Activated CD4-positive, alpha-beta T cell treated with anti-CD3 and anti-CD28 coated beads, Interleukin-2, amount 50 U/mL, for 24 hours (primary cell): Measurements from ENCODE around the gene CBX4.

ENCODE experiments used
- DNase-seq, 2 donors: peaks; one replicate each; pipeline ENCODE4 v3.0.0-alpha.2; 2020; ENCODE audit warnings: low read depth in 1 of 2, low spot score in 1 of 2

The CBX4 gene

DNA sequence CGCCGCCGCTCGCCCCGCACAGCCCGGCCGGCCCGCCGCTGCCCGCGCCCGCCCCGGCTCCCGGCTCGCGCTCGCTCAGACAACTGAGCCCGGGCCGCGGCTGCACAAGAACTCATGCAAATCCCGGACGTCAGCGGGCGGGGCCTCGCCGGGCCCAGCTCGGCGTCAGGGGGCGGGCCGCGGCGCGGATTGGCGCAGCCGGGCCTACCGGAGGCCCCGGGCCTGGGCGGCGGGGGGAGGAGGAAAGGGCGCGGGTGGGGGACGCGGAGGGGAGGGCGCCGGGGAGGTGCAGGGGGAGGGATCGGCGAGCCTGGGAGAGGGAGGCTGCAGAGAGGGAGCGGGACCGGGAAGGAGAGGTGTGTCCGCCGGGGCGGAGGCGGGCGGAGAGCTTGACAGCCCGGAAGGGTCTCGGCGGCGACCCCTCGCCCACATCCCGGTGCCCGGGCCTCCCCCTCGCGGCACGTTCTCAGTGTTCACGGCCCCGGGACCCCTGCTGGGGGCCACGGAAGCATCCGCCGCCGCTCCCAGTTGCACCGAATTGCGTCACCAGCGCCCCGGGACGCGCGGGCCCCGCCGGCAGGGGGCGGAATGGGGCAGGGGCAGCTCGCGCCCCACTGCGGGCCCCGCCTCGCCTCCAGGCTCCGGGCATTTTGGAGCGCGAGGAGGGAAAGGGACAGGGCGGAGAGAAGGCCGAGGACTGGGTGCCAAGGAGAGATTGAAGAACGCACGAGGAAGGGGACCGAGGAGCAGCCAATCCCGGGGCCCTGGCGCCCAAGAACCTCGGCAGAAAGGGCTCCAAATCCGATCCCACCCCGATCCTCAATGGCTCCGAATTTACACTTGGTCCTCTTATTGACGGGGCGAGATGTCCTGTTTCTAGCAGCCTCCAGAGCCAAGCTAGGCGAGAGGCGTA, at the start of gene CBX4:
TSS of gene CBX4 (minus strand) at position 85 of the 913 bp plus-strand sequence. CDS start 189 bp downstream, outside the sequence.
- DNase-seq, result peak; percentile 65 to 85

DNA sequence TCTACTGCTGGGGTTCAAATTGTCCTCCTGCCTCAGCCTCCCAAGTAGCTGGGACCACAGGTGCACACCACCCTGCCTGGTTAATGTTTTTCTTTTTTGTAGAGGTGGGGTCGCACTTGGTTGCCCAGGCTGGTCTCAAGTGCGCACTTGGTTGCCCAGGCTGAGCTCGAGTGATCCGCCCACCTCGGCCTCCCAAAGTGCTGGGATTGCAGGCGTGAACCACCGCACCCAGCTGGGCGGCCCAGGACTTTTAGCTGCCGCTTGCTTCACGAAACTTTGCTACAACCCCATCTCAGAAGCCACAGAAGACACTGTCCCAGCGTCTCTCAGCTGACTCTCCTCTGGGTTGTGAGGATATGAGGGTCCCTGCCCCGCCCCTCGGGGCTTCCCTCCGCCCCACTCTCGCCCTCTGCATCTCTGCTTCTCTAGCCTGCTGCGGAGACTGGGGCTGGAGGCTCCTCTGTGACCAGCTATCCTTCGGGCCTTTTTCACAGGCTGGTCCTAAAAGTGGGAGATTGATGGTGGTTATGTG, 48.8 kb upstream of the CBX4 start:
- no peak for DNase-seq

DNA sequence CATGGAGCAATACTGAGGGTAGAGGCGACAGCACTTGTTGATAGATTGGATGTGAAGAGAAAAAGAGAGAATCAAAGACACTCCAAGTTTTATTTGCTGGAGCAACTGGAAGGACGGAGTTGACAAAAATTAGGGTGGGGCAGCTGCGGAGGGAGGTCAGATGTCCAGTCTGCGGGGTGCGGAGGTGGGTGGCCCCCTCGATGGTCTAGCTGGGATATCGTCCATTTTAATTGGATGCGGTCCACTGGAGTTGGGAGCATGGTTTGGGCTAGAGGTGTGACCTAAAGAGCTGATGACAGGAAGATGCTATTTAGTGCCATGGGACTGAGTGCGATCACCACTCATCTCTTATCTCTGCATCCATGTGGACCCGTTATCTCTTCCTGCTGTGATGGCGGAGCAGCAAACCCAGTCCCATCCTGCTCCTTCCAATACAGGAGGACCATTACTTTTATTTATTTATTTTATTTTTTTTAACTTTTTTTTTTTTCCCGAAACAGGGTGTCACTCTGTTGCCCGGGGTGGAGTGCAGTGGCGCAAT, 48.3 kb upstream of the CBX4 start:
- no peak for DNase-seq

DNA sequence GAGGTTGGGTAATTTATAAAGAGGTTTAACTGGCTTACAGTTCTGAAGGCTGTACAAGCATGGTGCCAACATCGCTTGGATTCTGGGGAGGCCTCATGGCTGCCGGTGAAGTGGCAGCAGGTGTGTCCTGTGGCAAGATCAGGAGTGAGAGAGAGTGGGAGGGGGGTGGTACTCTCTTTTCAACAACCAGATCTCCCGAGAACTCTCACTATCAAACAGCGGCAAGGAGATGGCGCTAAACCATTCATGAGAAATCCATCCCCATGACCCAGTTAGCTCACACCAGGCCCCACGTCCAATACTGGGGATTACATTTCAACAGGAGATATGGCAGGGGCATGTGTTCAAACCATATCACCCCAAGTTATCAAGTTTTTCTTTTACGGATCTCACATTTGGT, 44.0 kb upstream of the CBX4 start:
- DNase-seq, result no peak

DNA sequence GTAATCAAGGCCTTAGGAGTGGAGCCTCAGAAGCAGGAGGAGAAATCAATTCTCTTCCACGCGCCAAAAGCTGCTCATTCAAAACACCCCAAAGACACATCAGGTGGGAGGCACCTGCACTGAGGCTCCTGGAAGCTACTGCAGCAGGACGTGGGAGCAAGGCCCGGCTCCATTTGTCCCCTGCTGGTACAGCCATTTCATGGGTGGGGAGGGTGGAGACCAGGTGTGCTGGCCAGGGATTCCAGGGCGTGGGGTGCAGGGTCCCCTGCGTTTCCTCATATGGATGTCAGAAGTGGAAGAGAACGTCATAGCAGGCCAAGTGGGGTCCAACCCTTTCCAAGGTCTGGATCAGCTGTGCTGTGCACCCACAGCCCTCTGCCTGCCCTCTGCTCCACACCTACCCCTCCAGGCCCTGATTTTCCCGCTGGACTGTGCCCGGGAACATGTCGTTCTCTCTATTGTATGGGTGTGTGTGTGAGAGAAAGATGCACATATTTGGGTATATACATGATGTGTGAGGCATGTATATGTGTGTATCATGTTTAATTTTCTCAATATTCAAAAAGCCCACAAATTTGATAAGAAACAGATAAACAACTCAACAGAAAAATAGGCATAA, 39.2 kb upstream of the CBX4 start:
- DNase-seq, result no peak

DNA sequence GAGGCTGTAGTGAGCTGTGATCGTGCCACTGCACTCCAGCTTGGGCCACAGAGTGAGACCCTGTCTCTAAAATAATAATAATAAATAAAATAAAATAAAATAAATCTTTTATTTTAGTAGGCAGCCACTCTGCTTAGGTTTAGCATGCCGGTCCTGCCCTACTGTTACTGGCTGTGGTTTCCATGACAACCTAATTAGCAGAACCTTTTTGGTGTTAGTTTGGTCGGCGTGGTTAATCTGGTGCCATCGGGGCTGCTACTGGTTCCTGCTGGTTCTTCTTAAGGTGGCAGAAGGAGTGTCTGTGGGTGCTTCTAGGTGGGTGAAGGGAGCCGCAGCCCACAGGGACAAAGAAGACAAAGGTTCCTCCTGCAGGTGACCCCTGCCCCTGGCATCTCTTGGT, 37.8 kb upstream of the CBX4 start:
- DNase-seq, result no peak

DNA sequence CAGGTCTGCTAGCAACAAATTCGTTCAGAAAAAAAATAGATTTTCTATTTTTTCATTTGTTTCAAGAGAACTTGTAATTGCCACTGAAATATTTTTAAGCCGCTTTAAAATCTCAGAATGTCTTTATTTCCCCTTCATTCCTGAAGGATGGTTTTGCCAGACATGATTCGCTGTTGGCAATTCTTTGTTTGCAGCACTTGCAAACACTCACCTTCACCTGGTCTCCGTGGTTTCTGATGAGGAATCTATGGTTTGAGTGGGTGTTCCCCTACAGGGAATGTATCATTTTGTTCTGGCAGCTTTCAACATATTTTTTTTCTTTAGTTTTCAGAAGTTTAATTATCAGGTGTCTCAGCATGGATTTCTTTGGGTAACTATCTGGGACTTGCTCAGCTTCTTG, 36.3 kb upstream of the CBX4 start:
- no peak for DNase-seq

DNA sequence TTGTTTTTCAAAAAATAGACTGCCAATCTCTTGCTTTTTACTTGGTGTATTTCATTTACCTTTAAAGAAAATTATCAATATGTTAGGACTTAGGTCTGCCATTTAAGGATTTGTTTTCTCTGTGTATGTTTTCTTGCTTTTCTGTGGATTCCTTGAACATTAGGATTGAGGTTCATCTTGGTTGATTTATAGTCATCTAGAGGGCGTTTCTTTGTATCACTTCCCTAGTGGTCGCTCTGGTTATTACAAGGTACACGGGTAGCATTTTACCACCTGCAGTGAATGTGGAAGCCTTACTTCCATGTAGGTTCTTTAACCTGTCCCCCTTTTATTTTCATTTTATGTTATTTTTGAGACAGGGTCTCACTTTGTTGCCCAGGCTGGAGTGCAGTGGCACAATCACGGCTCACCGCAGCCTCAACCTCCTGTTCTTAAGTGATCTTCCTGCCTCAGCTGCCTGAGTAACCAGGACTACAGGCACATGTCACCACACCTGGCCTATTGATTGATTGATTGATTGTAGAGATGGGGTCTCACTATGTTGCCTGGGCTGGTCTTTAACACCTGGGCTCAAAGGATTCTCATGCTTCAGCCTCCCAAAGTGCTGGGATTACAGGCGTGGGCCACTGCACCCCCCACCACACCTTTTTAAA, 35.2 kb upstream of the CBX4 start:
- peak in 1 of 2 donors; percentile 36 for DNase-seq

DNA sequence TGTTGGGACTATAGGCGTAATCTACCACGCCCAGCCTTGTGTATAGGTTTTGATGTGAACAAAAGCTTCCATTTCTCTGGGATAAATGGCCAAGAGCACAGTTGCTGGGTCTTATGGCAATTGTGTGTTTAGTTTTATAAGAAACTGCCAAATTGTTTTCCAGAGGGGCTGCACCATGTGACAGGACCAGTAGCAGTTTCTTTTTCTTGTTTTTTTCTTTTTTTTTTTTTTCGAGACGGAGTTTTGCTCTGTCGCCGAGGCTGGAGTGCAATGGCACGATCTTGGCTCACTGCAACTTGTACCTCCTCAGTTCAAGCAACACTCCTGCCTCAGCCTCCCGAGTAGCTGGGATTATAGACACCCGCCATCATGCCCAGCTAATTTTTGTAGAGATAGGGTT, 34.3 kb upstream of the CBX4 start:
- no peak for DNase-seq

DNA sequence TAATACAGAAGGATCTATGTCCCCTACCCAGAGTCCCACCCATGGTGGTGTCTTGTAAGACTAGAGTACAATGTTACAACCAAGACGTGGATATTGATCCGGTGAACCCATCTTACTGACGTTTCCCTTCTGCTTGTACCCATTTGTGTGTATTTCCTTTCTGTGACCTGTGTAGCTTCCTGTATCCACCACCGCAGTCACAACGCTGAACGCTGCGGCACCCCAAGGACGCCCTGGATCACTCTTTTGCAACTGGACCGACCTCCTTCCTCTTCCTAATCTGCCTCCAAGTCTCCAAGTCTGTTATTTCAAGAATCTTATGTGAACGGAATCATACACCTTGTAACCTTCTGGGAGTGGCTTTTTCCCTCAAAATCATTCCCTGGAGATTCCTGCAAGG, 33.5 kb upstream of the CBX4 start:
- no peak for DNase-seq

DNA sequence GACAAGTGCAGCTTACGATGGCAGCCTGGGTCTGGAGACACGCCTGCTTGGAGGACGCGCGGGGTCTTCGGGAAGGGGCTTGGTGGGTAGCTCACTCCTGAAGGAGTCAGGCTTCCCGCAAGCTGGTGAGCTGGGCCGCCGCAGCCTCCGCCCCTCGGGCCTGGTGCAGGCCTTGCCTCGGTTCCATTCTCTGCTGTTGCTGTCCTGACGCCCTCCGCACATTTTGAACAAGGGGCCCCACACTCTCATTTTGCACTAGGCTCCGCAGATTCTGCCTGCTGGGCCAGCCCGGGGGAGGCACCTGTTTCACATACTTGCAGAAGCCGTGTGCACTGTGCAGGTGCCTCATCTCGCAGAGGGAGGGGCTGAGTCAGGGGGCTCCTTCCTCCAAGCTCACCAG, 31.9 kb upstream of the CBX4 start:
- DNase-seq, result no peak

DNA sequence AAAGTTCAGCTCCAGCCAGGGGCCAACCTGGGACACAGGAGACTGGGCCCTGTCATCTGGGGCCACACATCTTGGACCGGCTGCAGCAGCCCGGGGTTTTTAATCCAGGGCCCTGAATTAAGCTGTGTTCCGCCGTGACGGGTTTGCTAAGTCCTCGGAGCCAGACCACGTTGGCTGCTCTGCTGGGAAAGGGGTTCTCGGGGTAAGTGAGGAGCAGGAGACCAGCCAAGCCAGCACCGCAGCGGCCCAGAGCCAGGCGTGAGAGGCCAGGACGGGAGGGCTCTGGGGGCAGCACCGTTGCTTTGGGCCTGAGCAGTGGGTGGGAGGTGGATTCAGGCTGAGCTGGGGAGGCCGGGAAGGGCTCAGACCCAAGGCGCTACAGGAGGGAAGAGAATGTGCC, 31.3 kb upstream of the CBX4 start:
- no peak for DNase-seq

DNA sequence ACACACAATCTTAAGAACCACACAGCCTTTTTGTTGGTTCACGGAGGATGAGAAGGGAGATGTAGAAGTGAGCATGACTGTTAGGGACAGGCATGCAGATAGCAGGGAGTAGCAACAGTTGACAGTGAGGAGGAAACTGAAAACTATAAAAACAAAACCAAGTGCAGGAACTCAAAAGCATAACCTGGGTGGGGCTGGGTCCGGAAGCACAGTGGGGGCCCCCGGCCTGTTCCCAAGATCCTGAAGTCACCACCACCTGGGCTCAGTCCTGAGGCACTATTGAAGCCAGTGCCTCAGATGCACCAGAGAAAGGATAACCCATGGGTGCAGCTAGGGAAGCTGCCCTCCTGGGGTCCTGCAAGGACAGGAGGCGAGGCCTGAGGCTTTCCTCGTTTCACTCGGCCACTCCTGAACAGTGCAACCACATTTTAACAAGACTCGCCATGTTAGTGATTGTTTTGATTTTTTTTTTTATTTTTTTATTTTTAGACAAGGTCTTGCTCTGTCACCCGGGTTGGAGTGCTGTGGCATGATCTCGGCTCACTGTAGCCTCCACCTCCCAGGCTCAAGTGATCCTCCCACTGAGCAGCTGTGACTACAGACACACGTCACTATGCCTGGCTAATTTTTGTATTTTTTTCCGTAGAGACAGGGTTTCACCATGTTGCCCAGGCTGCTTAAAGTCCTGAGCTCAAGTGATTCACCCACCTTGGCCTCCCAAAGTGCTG, 27.7 kb upstream of the CBX4 start:
- no peak for DNase-seq

DNA sequence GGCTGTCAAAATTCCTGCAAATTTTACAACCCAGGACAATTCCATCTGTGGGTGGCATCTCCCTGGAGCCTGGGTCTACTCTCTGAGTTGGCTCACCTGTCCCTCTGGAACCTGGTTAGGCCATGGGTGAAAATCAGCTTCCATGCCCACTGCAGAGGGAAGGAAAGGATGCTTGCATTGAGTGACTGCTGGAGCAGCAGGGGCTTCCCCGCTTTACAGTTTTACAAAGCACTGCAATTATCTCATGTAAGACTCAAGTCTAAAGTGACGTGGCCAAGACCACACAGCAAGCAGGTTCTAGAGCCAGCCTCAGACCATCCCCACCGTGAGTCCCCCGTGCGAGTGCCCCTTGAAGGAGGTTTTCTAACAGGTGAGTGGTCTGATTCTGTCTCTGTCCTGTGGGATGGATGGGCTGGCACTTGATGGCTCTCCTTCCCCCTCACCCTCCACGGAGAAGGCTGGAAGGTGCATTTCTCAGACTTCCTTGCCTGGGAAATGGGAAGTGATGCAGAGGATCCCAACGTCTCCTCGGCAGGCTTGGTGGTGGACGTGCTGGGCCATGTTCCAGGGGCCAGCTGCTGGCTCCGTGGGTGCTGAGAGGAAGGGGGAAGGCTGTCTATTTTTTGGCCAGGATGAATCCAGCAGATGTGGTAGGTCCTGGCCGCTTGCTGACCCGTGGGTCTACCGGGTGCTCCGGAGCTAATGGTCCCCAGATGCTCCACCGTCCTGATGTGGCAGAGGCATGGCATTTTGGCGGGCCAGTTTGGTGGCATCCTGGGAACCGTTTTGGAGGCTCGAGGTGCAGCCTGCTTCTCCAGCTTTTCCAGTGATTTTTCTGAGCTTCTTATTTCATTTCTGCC, 26.3 kb upstream of the CBX4 start:
- DNase-seq, result no peak

DNA sequence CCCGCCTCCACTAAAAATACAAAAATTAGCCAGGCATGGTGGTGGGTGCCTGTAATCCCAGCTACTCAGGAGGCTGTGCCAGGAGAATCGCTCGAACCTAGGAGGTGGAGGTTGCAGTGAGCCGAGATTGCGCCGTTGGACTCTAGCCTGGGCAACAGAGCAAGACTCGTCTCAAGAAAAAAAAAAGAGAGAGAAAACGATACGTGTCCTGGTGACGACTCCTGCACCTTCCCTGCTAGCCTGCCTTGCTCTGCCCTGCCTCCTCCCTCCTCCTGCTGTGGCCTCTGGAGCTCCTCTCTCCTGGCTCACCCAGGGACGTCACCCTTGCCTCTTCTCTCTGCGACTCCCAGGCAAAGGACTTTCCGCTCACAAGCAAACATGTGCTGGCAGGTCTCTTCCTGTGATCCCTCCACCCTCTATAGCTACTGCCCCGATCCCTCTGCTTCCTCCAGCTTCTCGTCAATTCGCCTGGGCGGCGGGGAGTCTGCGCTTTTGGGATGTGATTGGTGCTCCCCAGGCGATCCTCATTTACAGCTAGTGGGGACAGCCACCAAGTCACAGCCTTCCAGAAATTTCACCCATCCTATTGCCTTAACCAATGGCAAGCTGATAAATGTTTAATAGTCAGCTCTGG, 25.5 kb upstream of the CBX4 start:
- no peak for DNase-seq

DNA sequence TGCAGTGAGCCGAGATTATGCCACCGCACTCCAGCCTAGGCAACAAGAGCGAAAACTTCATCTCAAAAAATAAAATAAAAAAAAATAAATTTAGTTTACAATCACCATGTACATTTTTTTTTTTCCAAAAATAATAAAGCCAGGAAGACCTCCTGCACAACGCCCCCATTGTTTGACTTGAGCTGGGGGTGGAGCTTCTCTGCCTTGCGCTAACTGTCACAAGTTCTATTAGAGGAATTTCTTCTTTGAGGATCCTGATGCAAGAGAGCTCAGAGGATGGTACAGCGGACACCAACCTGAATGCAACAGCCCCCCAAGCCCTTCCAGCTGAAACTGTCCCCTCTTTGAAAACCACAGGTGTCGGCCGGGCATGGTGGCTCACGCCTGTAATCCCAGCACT, 24.9 kb upstream of the CBX4 start:
- no peak for DNase-seq

DNA sequence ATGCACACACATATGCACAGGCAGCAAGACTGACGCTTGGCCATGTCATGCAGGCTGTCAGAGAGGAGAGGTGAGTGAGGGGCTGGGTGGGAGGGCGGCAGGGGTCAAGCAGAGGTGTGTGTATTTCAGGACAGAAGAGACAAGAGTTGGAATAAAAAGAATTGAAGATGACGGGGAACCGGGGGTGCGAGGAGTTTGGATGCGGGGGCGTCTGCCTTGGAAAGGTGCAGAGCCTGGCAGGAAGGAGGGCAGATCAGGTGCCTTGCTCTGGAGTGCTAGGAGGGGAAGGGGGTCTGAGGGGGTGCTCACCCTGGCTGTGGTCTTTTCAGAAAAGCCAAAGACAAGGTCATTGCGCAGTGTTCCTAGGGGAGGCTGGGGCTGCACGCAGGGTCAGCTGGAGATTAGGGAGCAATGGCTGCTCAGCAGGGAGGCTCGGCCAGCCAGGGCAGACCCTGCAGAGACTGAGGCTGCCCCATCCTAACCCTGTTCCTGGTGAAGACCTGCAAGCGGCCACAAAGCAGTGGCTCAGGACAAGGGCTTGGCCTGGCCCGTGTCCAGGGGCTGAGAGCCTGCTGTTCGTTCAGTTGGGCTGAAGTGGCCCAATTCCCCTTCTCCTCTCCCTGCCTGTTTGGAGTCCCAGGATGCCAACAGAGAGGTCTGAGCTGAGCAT, 23.7 kb upstream of the CBX4 start:
- no peak for DNase-seq

DNA sequence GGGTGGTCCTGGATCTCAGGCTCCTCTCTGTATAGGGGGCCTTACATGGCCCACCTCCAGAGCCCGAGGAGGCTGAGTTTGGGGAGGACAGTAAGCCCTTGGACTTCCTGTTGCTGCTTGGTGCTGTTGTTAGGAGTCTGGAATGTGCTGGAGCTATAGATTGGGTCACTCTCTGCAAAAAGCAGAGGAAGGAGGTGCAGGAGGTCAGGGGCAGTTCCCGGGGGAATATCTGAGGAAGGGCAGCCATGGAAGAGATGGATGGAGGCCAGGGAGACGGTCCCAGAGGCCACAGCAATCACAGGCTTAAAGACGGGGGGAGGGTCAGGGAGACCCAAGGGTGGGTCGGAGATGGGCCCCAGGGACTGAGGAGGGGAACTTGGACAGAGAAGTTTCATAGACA, 23.0 kb upstream of the CBX4 start:
- DNase-seq, result no peak
